Neural cell (in vitro differentiated cells): ENCODE results near the gene KCNIP4. TPM values are rescaled to one million over a fixed set of nuclear protein-coding genes. Genes with fewer than 3 reads are reported as not detected.

Source experiments
- H2AFZ ChIP-seq: fragments of 200-600, 300-800 bp; sonication (generic), shearing (Covaris generic); 2 replicates; pipeline ENCODE4 v1.6.0; 2014; ENCODE audit warnings: low read depth, mild to moderate bottlenecking, antibody characterized with exemption, low read length, moderate library complexity
- H3F3A ChIP-seq: fragments of 200-600 bp; shearing (Covaris generic); 2 replicates; pipeline ENCODE4 v1.6.1; 2016; ENCODE audit warnings: mild to moderate bottlenecking, moderate library complexity, mixed read lengths, antibody characterized with exemption, low read length; ENCODE audit not compliant: insufficient read depth, poor library complexity, severe bottlenecking
- H3K27ac ChIP-seq: fragments of 200-600, 300-800 bp; sonication (generic), shearing (Covaris generic); 2 replicates; pipeline ENCODE4 v1.5.1; 2014; ENCODE audit warnings: mild to moderate bottlenecking, low read length, moderate library complexity
- H3K27me3 ChIP-seq: fragments of 300-800, 200-600 bp; sonication (generic), shearing (Covaris generic); 2 replicates; pipeline ENCODE4 v1.6.0; 2014; ENCODE audit warnings: mild to moderate bottlenecking, low read depth, low read length, moderate library complexity; ENCODE audit not compliant: insufficient read depth
- H3K36me3 ChIP-seq: fragments of 300-800, 200-600 bp; sonication (generic), shearing (Covaris generic); 2 replicates; pipeline ENCODE4 v1.5.1; 2014; ENCODE audit warnings: mild to moderate bottlenecking, antibody characterized with exemption, low read length, moderate library complexity; ENCODE audit not compliant: insufficient read depth
- H3K4me2 ChIP-seq: fragments of 300-800, 200-600 bp; sonication (generic), shearing (Covaris generic); 2 replicates; pipeline ENCODE4 v1.6.0; 2014; ENCODE audit warnings: mild to moderate bottlenecking, low read length
- H3K4me3 ChIP-seq: fragments of 300-800, 200-600 bp; sonication (generic), shearing (Covaris generic); 2 replicates; pipeline ENCODE4 v1.5.1; 2014; ENCODE audit warnings: mild to moderate bottlenecking, low read length, moderate library complexity
- H3K79me2 ChIP-seq: fragments of 200-600 bp; shearing (Covaris generic); replicated peaks from 2 replicates; pipeline ENCODE4 v1.6.0; 2014; ENCODE audit warnings: mild to moderate bottlenecking, low read length, moderate library complexity; ENCODE audit not compliant: insufficient read depth
- H3K9ac ChIP-seq: fragments of 300-800, 200-600 bp; sonication (generic), shearing (Covaris generic); 2 replicates; pipeline ENCODE4 v1.6.1; 2016; ENCODE audit warnings: mild to moderate bottlenecking, low read length, mixed read lengths
- H3K9me2 ChIP-seq: fragments of 200-600 bp; shearing (Covaris generic); 2 replicates; pipeline ENCODE4 v1.6.1; 2016; ENCODE audit warnings: mild to moderate bottlenecking, low read length, mixed read lengths; ENCODE audit not compliant: insufficient read depth
- H3K9me3 ChIP-seq: fragments of 200-600, 300-800 bp; sonication (generic), shearing (Covaris generic); 2 replicates; pipeline ENCODE4 v1.6.1; 2016; ENCODE audit warnings: mild to moderate bottlenecking, mixed run types, low read length, moderate library complexity, mixed read lengths
- H4K20me1 ChIP-seq: fragments of 200-600 bp; shearing (Covaris generic); 2 replicates; pipeline ENCODE4 v1.6.1; 2016; ENCODE audit warnings: mild to moderate bottlenecking, mixed run types; ENCODE audit not compliant: insufficient read depth
- EP300 ChIP-seq: fragments of 450-650 bp; conservative IDR thresholded peaks from 2 replicates; pipeline ENCODE4 v1.6.1; 2014; ENCODE audit warnings: antibody characterized with exemption, mild to moderate bottlenecking, moderate library complexity; ENCODE audit not compliant: poor library complexity, severe bottlenecking
- EZH2 ChIP-seq: fragments of 200-600, 300-800 bp; shearing (Covaris generic), sonication (generic); IDR thresholded peaks from 2 replicates; pipeline ENCODE4 v1.6.1; 2014; ENCODE audit warnings: antibody characterized with exemption, low read length, borderline replicate concordance, mild to moderate bottlenecking; ENCODE audit not compliant: insufficient read depth, poor library complexity, severe bottlenecking
- MXI1 ChIP-seq: fragments of 450-650 bp; conservative IDR thresholded peaks from 2 replicates; pipeline ENCODE4 v1.6.1; 2014; ENCODE audit warnings: antibody characterized with exemption, mild to moderate bottlenecking; ENCODE audit not compliant: poor library complexity, severe bottlenecking
- POLR2AphosphoS5 ChIP-seq: IDR thresholded peaks from 2 replicates; pipeline ENCODE4 v1.6.1; 2012
- RAD21 ChIP-seq: fragments of 450-650 bp; conservative IDR thresholded peaks from 2 replicates; pipeline ENCODE4 v1.6.1; 2014; ENCODE audit warnings: antibody characterized with exemption, mild to moderate bottlenecking, moderate library complexity
- SMC3 ChIP-seq: fragments of 450-650 bp; conservative IDR thresholded peaks from 2 replicates; pipeline ENCODE4 v1.6.1; 2014; ENCODE audit warnings: antibody characterized with exemption, mild to moderate bottlenecking, moderate library complexity; ENCODE audit not compliant: poor library complexity
- TAF1 ChIP-seq: IDR thresholded peaks from 2 replicates; pipeline ENCODE4 v1.6.1; 2012; ENCODE audit warnings: low read depth
- polyA plus RNA-seq: library from polyadenylated mRNA; depleted of rRNA; stranded (reverse); fragments of >200 nt; gene quantifications from 2 replicates; pipeline ENCODE4 v1.2.3, GENCODE V29; 2014
- TF ChIP-seq, protein P1 (sequence below): fragments of 450-650 bp; IDR thresholded peaks from 2 replicates; pipeline ENCODE4 v1.5.1; 2014; ENCODE audit warnings: antibody characterized with exemption, mild to moderate bottlenecking, moderate library complexity; ENCODE audit not compliant: poor library complexity, severe bottlenecking
- TF ChIP-seq, protein P2 (sequence below): IDR thresholded peaks from 2 replicates; pipeline ENCODE4 v1.6.1; 2012; ENCODE audit warnings: borderline replicate concordance

Gene KCNIP4
- polyA plus RNA-seq, 1 donor from 2014 or later = 22.8 TPM

DNA sequence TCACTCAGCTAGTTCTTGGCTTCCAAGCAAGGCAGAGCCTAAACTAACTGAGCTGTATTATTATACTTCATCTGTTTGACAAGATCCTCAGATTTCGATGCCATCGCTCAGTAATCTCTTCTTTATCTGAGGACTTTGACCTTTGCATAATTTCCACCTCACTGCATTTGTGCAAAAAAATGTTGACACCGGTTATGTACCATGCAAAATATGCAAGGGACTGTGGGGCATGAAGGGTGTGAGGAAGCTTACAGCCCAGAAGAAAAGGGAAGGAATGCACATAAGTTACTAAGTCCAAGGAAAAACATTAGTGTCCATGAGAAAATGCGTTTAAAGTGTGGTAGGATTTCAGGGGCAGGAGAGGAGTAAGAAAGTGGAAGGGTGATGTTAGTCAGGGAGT, 953.0 kb downstream of the KCNIP4 start:
- H3K27ac ChIP-seq = no peak overlapping the region
- no peaks in the 10 kb centered on the region for H4K20me1 ChIP-seq
- no peak overlapping the region for H3K4me3 ChIP-seq
- no peak overlapping the region for H3K4me2 ChIP-seq
- no peak overlapping the region for H2AFZ ChIP-seq
- no peaks in the 10 kb centered on the region for H3K79me2 ChIP-seq
- no peaks in the 10 kb centered on the region for H3F3A ChIP-seq
- no peaks in the 10 kb centered on the region for H3K9me3 ChIP-seq
- no peaks in the 10 kb centered on the region for H3K9me2 ChIP-seq
- H3K9ac ChIP-seq = no peak overlapping the region
- no peaks in the 10 kb centered on the region for H3K27me3 ChIP-seq
- no peaks in the 10 kb centered on the region for H3K36me3 ChIP-seq
- TF ChIP-seq RAD21 (no peak), TAF1 (no peak)

DNA sequence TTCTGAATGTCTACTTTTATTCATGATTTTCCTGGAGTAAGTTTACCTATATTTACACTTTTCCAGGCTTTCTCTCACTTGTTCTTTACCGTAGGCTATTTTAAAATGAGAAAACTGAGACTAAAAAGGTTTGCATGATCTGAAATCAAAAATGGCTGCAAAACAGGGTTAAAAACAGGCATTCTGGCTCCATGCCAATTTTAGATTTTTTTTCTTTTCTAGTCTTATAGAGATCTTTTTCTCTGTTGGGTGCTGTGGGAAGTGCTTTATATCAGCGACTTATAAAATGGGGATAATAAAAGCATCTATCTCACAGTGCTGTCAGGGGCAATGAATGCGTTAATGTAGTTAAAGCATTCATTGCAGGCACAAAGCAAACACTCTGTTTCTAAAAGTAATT, 953.6 kb downstream of the KCNIP4 start:
- Histone ChIP-seq H3K79me2 (no peaks in the 10 kb centered on the region), H3K9me3 (no peaks in the 10 kb centered on the region), H3K4me3 (no peak overlapping the region), H4K20me1 (no peaks in the 10 kb centered on the region), H3K27me3 (no peaks in the 10 kb centered on the region), H3K36me3 (no peaks in the 10 kb centered on the region), H3K27ac (no peak overlapping the region), H3F3A (no peaks in the 10 kb centered on the region), H3K9ac (no peak overlapping the region), H3K4me2 (no peak overlapping the region), H2AFZ (no peak overlapping the region), H3K9me2 (no peaks in the 10 kb centered on the region)
- TF ChIP-seq MXI1 (no peak), SMC3 (no peak), EZH2 (no peak)

DNA sequence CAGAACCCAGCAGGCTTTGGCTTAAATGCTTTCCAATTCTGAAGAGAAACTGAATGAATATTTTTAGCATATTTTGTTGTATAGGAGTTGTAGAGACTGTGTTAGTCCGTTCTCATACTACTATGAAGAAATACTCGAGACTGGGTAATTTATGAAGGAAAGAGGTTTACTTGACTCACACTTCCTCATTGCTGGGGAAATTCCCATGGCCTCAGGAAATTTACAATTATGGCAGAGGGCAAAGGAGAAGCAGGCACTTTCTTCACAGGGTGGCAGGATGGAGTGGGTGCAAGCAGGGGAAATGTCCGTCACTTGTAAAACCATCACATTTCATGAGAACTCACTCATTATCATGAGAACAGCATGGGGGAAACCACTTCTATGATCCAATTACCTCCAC, 956.6 kb downstream of the KCNIP4 start:
- Histone ChIP-seq H2AFZ (no peak overlapping the region), H3K27me3 (no peaks in the 10 kb centered on the region), H3K4me3 (no peak overlapping the region), H3K9ac (no peak overlapping the region), H3K9me2 (no peaks in the 10 kb centered on the region), H4K20me1 (no peaks in the 10 kb centered on the region), H3F3A (no peaks in the 10 kb centered on the region), H3K79me2 (no peaks in the 10 kb centered on the region), H3K9me3 (no peaks in the 10 kb centered on the region), H3K36me3 (no peaks in the 10 kb centered on the region), H3K4me2 (no peak overlapping the region), H3K27ac (no peak overlapping the region)
- no peak for TF ChIP-seq POLR2AphosphoS5
- TF ChIP-seq, protein P1, sequence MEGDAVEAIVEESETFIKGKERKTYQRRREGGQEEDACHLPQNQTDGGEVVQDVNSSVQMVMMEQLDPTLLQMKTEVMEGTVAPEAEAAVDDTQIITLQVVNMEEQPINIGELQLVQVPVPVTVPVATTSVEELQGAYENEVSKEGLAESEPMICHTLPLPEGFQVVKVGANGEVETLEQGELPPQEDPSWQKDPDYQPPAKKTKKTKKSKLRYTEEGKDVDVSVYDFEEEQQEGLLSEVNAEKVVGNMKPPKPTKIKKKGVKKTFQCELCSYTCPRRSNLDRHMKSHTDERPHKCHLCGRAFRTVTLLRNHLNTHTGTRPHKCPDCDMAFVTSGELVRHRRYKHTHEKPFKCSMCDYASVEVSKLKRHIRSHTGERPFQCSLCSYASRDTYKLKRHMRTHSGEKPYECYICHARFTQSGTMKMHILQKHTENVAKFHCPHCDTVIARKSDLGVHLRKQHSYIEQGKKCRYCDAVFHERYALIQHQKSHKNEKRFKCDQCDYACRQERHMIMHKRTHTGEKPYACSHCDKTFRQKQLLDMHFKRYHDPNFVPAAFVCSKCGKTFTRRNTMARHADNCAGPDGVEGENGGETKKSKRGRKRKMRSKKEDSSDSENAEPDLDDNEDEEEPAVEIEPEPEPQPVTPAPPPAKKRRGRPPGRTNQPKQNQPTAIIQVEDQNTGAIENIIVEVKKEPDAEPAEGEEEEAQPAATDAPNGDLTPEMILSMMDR = no peak
- no peak for TF ChIP-seq SMC3
- TF ChIP-seq, protein P2, sequence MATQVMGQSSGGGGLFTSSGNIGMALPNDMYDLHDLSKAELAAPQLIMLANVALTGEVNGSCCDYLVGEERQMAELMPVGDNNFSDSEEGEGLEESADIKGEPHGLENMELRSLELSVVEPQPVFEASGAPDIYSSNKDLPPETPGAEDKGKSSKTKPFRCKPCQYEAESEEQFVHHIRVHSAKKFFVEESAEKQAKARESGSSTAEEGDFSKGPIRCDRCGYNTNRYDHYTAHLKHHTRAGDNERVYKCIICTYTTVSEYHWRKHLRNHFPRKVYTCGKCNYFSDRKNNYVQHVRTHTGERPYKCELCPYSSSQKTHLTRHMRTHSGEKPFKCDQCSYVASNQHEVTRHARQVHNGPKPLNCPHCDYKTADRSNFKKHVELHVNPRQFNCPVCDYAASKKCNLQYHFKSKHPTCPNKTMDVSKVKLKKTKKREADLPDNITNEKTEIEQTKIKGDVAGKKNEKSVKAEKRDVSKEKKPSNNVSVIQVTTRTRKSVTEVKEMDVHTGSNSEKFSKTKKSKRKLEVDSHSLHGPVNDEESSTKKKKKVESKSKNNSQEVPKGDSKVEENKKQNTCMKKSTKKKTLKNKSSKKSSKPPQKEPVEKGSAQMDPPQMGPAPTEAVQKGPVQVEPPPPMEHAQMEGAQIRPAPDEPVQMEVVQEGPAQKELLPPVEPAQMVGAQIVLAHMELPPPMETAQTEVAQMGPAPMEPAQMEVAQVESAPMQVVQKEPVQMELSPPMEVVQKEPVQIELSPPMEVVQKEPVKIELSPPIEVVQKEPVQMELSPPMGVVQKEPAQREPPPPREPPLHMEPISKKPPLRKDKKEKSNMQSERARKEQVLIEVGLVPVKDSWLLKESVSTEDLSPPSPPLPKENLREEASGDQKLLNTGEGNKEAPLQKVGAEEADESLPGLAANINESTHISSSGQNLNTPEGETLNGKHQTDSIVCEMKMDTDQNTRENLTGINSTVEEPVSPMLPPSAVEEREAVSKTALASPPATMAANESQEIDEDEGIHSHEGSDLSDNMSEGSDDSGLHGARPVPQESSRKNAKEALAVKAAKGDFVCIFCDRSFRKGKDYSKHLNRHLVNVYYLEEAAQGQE = no peak
- TF ChIP-seq TAF1 = no peak
- TF ChIP-seq EP300 = no peak
- TF ChIP-seq EZH2 = no peak
- TF ChIP-seq RAD21 = no peak
- TF ChIP-seq MXI1 = no peak
